DND-41 (cell line): Measurements from ENCODE around the gene S1PR4.

Experiments used
- ATAC-seq: fragments of 200-7000 bp; cut with Tn5 transposase; 3 replicates; pipeline ENCODE4 v1.9.1; 2021; ENCODE audit warnings: low read depth; ENCODE audit not compliant: insufficient read depth
- DNase-seq: peaks from one replicate; pipeline ENCODE4 v3.0.0-alpha.2; 2020
- H2AFZ ChIP-seq: 2 replicates; pipeline ENCODE4 v1.6.0; 2012; ENCODE audit warnings: low read depth, low read length
- H3K27ac ChIP-seq: 2 replicates; pipeline ENCODE4 v1.5.1; 2012; ENCODE audit warnings: low read length, inconsistent platforms
- H3K27me3 ChIP-seq: fragments of 200-600 bp; sonication (generic); 2 replicates; pipeline ENCODE4 v1.6.0; 2012; ENCODE audit warnings: low read length, mild to moderate bottlenecking, inconsistent platforms; ENCODE audit not compliant: insufficient read depth, poor library complexity
- H3K36me3 ChIP-seq: 2 replicates; pipeline ENCODE4 v1.5.1; 2012; ENCODE audit warnings: low read length, inconsistent platforms; ENCODE audit not compliant: insufficient read depth
- H3K4me1 ChIP-seq: 2 replicates; pipeline ENCODE4 v1.5.1; 2012; ENCODE audit warnings: mild to moderate bottlenecking, low read length; ENCODE audit not compliant: insufficient read depth
- H3K4me2 ChIP-seq: 2 replicates; pipeline ENCODE4 v1.6.0; 2012; ENCODE audit warnings: mild to moderate bottlenecking, moderate library complexity, low read length, inconsistent platforms; ENCODE audit not compliant: insufficient read depth
- H3K4me3 ChIP-seq, 2 experiments: fragments of 200-600 bp in 1 of 2; shearing (Covaris generic) in 1 of 2; 2 replicates each; pipeline ENCODE4 v1.5.1; 2012 to 2016; ENCODE audit warnings: inconsistent platforms in 2 of 2, low read length in 2 of 2, mild to moderate bottlenecking in 2 of 2, low read depth in 1 of 2, moderate library complexity in 1 of 2
- H3K79me2 ChIP-seq: 2 replicates; pipeline ENCODE4 v1.6.0; 2012; ENCODE audit warnings: low read length, inconsistent platforms; ENCODE audit not compliant: insufficient read depth
- H3K9ac ChIP-seq: 2 replicates; pipeline ENCODE4 v1.6.0; 2012; ENCODE audit warnings: low read depth, mild to moderate bottlenecking, inconsistent platforms, low read length, moderate library complexity
- H3K9me3 ChIP-seq: 2 replicates; pipeline ENCODE4 v1.5.1; 2012; ENCODE audit warnings: low read length, moderate library complexity, mild to moderate bottlenecking, inconsistent platforms; ENCODE audit not compliant: insufficient read depth, severe bottlenecking
- H4K20me1 ChIP-seq: 2 replicates; pipeline ENCODE4 v1.6.0; 2012; ENCODE audit warnings: low read length; ENCODE audit not compliant: insufficient read depth
- EZH2 ChIP-seq: IDR thresholded peaks from 3 replicates; pipeline ENCODE4 v1.6.1; 2012; ENCODE audit warnings: borderline replicate concordance, low read depth, mild to moderate bottlenecking, moderate library complexity, low read length, inconsistent platforms; ENCODE audit not compliant: severe bottlenecking
- TF ChIP-seq, protein P1 (sequence below): IDR thresholded peaks from 2 replicates; pipeline ENCODE4 v1.5.1; 2012; ENCODE audit warnings: borderline replicate concordance, low read length, moderate library complexity, mild to moderate bottlenecking; ENCODE audit not compliant: poor library complexity, severe bottlenecking; ENCODE audit errors: extremely low read depth

S1PR4 gene

DNA sequence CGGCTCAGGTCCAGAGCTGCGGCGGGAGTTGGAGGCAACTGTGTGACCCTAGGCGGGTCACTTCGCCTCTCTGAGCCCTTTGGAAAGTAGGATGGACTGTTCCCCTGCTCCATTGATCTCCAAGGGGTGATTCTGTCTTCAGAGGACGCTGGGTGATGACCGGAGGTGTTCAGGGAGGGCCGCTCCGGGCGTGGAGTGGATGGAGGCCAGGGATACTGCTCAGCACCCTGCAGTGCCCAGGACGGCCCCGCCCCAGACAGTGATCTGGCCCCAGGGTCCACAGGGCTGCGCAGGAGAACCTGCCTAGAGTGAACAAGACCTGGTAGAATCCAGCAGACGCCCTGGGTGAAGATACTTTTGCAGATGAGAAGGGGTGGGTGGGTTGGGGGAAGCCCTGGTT lies 14.1 kb downstream of the S1PR4 start:
- H4K20me1 ChIP-seq = peaks cover 59% of the 10 kb centered on the region
- no peak overlapping the region for H3K27ac ChIP-seq
- H3K4me2 ChIP-seq = no peak overlapping the region
- H3K9me3 ChIP-seq = no peaks in the 10 kb centered on the region
- H3K27me3 ChIP-seq = no peaks in the 10 kb centered on the region
- peaks cover 84% of the 10 kb centered on the region for H3K36me3 ChIP-seq
- H3K9ac ChIP-seq = no peak overlapping the region
- H2AFZ ChIP-seq = no peak overlapping the region
- no peak for TF ChIP-seq EZH2
- TF ChIP-seq, protein P1, sequence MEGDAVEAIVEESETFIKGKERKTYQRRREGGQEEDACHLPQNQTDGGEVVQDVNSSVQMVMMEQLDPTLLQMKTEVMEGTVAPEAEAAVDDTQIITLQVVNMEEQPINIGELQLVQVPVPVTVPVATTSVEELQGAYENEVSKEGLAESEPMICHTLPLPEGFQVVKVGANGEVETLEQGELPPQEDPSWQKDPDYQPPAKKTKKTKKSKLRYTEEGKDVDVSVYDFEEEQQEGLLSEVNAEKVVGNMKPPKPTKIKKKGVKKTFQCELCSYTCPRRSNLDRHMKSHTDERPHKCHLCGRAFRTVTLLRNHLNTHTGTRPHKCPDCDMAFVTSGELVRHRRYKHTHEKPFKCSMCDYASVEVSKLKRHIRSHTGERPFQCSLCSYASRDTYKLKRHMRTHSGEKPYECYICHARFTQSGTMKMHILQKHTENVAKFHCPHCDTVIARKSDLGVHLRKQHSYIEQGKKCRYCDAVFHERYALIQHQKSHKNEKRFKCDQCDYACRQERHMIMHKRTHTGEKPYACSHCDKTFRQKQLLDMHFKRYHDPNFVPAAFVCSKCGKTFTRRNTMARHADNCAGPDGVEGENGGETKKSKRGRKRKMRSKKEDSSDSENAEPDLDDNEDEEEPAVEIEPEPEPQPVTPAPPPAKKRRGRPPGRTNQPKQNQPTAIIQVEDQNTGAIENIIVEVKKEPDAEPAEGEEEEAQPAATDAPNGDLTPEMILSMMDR = no peak
- no peak for ATAC-seq
- H3K4me1 ChIP-seq = peaks cover 23% of the 10 kb centered on the region
- no peak overlapping the region for H3K4me3 ChIP-seq
- peaks cover 70% of the 10 kb centered on the region for H3K79me2 ChIP-seq
- DNase-seq = no peak

DNA sequence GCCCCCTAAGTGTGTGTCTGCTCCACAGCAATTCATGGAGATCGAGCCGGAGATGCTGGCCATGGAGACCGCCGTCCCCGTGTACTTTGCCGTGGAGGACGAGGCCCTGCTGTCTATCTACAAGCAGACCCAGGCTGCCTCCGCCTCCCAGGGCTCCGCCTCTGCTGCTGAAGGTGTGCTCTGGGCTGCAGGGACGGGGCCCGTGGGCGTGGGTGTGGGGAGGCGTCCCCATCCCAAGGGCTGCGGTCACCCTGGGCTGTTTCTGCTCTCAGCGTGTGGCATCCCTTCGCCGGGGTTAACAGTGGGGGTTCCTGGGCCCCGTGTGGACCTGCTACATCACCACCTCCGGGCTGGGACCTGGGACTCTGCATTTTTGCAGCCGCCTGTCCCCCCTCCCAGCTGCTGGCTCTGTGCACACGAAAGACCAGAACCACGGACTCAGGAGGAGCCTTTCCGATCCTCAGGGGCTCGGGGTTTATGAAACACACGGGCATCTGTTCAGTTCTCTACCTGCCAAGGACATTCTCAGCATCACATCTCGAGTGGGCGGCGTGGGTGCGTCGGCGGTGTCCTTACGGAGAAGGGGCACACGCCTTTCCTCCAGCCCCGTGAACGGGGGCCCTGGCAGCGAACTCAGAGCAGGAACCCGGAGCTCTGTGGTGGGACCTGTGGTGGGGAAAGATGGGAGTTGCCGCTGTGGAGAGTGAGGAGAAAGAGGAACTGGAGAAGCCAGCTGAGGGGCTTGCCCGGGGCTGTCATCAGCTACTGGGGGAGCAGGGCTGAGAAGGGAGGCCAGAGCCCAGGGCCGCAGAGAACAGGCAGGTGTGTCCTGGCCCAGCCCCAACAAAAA lies 14.9 kb downstream of the S1PR4 start:
- no peaks in the 10 kb centered on the region for H3K9me3 ChIP-seq
- TF ChIP-seq, protein P1 = no peak
- no peak for TF ChIP-seq EZH2
- no peak overlapping the region for H3K9ac ChIP-seq
- H3K27me3 ChIP-seq = no peaks in the 10 kb centered on the region
- H3K4me3 ChIP-seq = no peak overlapping the region
- no peak overlapping the region for H3K27ac ChIP-seq
- H3K36me3 ChIP-seq = peaks cover 77% of the 10 kb centered on the region
- ATAC-seq (no peak), DNase-seq (no peak)
- peaks cover 62% of the 10 kb centered on the region for H3K79me2 ChIP-seq
- peaks cover 51% of the 10 kb centered on the region for H4K20me1 ChIP-seq
- H2AFZ ChIP-seq = no peak overlapping the region
- H3K4me2 ChIP-seq = no peak overlapping the region
- H3K4me1 ChIP-seq = peaks cover 15% of the 10 kb centered on the region

DNA sequence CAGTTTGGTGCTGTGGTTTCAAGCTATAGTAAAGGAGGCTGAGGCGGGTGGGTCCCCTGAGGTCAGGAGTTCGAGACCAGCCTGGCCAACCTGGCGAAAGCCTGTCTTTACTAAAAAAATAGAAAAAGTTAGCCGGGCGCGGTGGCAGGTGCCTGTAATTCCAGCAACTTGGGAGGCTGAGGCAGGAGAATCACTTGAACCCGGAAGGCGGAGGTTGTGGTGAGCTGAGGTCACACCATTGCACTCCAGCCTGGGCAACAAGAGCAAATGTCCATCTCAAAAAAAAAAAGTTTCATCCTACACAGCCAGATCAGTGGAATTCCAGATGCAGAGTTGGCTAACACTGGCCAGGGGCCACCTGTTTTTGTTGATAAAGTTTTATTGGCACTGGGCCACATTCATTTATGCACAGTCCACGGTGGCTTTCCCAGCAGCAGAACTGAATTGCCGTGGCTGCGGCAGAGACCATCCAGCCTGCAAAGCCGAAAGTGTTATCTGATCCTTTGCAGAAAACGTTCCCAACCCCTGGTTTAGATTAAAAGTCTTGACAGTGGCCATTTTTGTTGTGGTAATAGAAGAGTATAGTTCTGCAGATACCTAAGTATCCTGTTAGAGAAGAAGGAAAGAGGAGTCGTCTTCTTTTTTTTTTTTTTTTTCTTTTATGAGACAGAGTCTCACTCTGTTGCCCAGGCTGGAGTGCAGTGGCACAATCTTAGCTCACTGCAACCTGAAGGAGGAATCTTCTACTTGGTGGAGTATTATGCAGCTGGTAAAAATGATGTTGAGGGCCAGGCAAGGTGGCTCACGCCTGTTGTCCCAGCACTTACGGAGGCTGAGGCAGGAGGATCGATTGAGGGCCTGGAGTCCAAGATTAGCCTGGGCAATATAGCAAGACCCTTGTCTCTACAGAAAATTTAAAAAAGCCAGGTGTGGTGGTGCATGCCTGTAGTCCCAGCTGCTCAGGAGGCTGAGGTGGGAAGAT lies 15.8 kb downstream of the S1PR4 start:
- no peak overlapping the region for H2AFZ ChIP-seq
- peaks cover 78% of the 10 kb centered on the region for H3K36me3 ChIP-seq
- no peak overlapping the region for H3K9ac ChIP-seq
- peaks cover 53% of the 10 kb centered on the region for H3K79me2 ChIP-seq
- no peaks in the 10 kb centered on the region for H3K9me3 ChIP-seq
- DNase-seq = no peak
- ATAC-seq = no peak
- no peak overlapping the region for H3K27ac ChIP-seq
- H3K4me1 ChIP-seq = peaks cover 7% of the 10 kb centered on the region
- no peaks in the 10 kb centered on the region for H3K27me3 ChIP-seq
- TF ChIP-seq, protein P1 = no peak
- no peak for TF ChIP-seq EZH2
- no peak overlapping the region for H3K4me2 ChIP-seq
- H3K4me3 ChIP-seq = no peak overlapping the region
- H4K20me1 ChIP-seq = peaks cover 42% of the 10 kb centered on the region
